Astrocyte (in vitro differentiated cells and primary cell): ENCODE results near the gene CPM. TPM values are rescaled to one million over a fixed set of nuclear protein-coding genes. Genes with fewer than 3 reads are reported as not detected.
A peak's percentile ranks its signal among the peaks of the same experiment; 100 is the strongest.

Source experiments
- DNase-seq: peaks from one replicate; pipeline ENCODE4 v3.0.0-alpha.2; 2010; ENCODE audit warnings: low read depth
- FAIRE-seq: peaks from 2 replicates; lab custom pipeline; 2011; peaks lifted over from hg19 to GRCh38; lab: Jason Lieb, UNC
- H2AFZ ChIP-seq: 2 replicates; pipeline ENCODE4 v1.6.0; 2012; ENCODE audit warnings: low read depth, low read length, inconsistent platforms
- H3K27ac ChIP-seq: 2 replicates; pipeline ENCODE4 v1.5.1; 2011; ENCODE audit warnings: low read depth, low read length, inconsistent platforms
- H3K27me3 ChIP-seq: 2 replicates; pipeline ENCODE4 v1.6.0; 2011; ENCODE audit warnings: low read length, inconsistent platforms; ENCODE audit not compliant: insufficient read depth
- H3K36me3 ChIP-seq: 2 replicates; pipeline ENCODE4 v1.5.1; 2011; ENCODE audit warnings: low read length, inconsistent platforms; ENCODE audit not compliant: insufficient read depth
- H3K4me1 ChIP-seq: 2 replicates; pipeline ENCODE4 v1.5.1; 2011; ENCODE audit warnings: low read length, inconsistent platforms; ENCODE audit not compliant: insufficient read depth
- H3K4me2 ChIP-seq: 2 replicates; pipeline ENCODE4 v1.6.0; 2012; ENCODE audit warnings: low read length, inconsistent platforms
- H3K4me3 ChIP-seq: 2 replicates; pipeline ENCODE4 v1.5.1; 2011; ENCODE audit warnings: low read depth, mild to moderate bottlenecking, low read length, inconsistent platforms; ENCODE audit not compliant: insufficient read depth
- H3K79me2 ChIP-seq: 2 replicates; pipeline ENCODE4 v1.6.0; 2012; ENCODE audit warnings: mild to moderate bottlenecking, low read length, inconsistent platforms; ENCODE audit not compliant: insufficient read depth
- H3K9ac ChIP-seq: 2 replicates; pipeline ENCODE4 v1.6.0; 2012; ENCODE audit warnings: mild to moderate bottlenecking, low read length, inconsistent platforms
- H3K9me3 ChIP-seq: 2 replicates; pipeline ENCODE4 v1.5.1; 2012; ENCODE audit warnings: low read depth, mild to moderate bottlenecking, low read length, inconsistent platforms; ENCODE audit not compliant: insufficient read depth
- H4K20me1 ChIP-seq: 2 replicates; pipeline ENCODE4 v1.6.0; 2012; ENCODE audit warnings: low read length, inconsistent platforms; ENCODE audit not compliant: insufficient read depth
- H3K27ac Mint-ChIP-seq: one replicate; pipeline ENCODE4 v1.8.0; 2021; ENCODE audit warnings: mild to moderate bottlenecking, mixed read lengths; ENCODE audit not compliant: unreplicated experiment
- H3K27me3 Mint-ChIP-seq: one replicate; pipeline ENCODE4 v1.8.0; 2021; ENCODE audit warnings: low read depth, mixed read lengths; ENCODE audit not compliant: unreplicated experiment
- H3K36me3 Mint-ChIP-seq: one replicate; pipeline ENCODE4 v1.8.0; 2021; ENCODE audit warnings: low read depth, mixed read lengths; ENCODE audit not compliant: unreplicated experiment
- H3K4me1 Mint-ChIP-seq: one replicate; pipeline ENCODE4 v1.8.0; 2021; ENCODE audit warnings: low read depth, mixed read lengths; ENCODE audit not compliant: unreplicated experiment
- H3K4me3 Mint-ChIP-seq: one replicate; pipeline ENCODE4 v1.8.0; 2021; ENCODE audit warnings: mild to moderate bottlenecking, moderate library complexity, mixed read lengths; ENCODE audit not compliant: unreplicated experiment
- H3K9me3 Mint-ChIP-seq: one replicate; pipeline ENCODE4 v1.8.0; 2021; ENCODE audit warnings: mild to moderate bottlenecking, mixed read lengths; ENCODE audit not compliant: unreplicated experiment
- CTCF ChIP-seq: IDR thresholded peaks from 2 replicates; pipeline ENCODE4 v1.5.1; 2011; ENCODE audit warnings: low read depth, mild to moderate bottlenecking, inconsistent platforms, low read length, moderate library complexity; ENCODE audit not compliant: insufficient read depth
- EZH2 ChIP-seq: IDR thresholded peaks from 2 replicates; pipeline ENCODE4 v1.6.1; 2012; ENCODE audit warnings: mild to moderate bottlenecking, low read length, inconsistent platforms; ENCODE audit not compliant: insufficient read depth
- total RNA-seq: library from RNA; stranded (reverse); gene quantifications from 2 replicates; pipeline ENCODE4 v1.2.1, GENCODE V29; 2021

The CPM gene
- total RNA-seq, 1 donor from 2014 or later, result 2.7 TPM

GRCh38 chr12:68825569-68826217 lies 107.3 kb downstream of the CPM start:
- DNase-seq (no peak), FAIRE-seq (no peak)
- TF ChIP-seq CTCF, result no peak
- TF ChIP-seq EZH2, result no peak
- Histone ChIP-seq H3K4me3 (no peak overlapping the region), H3K27ac (peak overlapping the region; percentile 49), H2AFZ (no peak overlapping the region), H3K4me2 (peak overlapping the region; percentile 4), H3K9ac (no peak overlapping the region), H3K27me3 (no peaks in the 10 kb centered on the region), H3K4me1 (peaks cover 19% of the 10 kb centered on the region), H4K20me1 (peaks cover 85% of the 10 kb centered on the region), H3K36me3 (peaks cover 62% of the 10 kb centered on the region), H3K79me2 (peaks cover 66% of the 10 kb centered on the region), H3K9me3 (no peaks in the 10 kb centered on the region)
- peak overlapping the region; percentile 30 for H3K4me3 Mint-ChIP-seq
- H3K27me3 Mint-ChIP-seq, result no peaks in the 10 kb centered on the region
- peak overlapping the region; percentile 71 for H3K27ac Mint-ChIP-seq
- peaks cover 24% of the 10 kb centered on the region for H3K36me3 Mint-ChIP-seq
- no peaks in the 10 kb centered on the region for H3K9me3 Mint-ChIP-seq
- peaks cover 36% of the 10 kb centered on the region for H3K4me1 Mint-ChIP-seq

- H3K36me3 ChIP-seq, result peaks cover 58% of the 10 kb centered on the region
- H3K27me3 Mint-ChIP-seq, result no peaks in the 10 kb centered on the region
- DNase-seq (no peak), FAIRE-seq (no peak)
- H3K9me3 ChIP-seq, result no peaks in the 10 kb centered on the region
- TF ChIP-seq EZH2 (no peak), CTCF (no peak)
- peaks cover 84% of the 10 kb centered on the region for H4K20me1 ChIP-seq
- no peak overlapping the region for H3K27ac ChIP-seq
- H3K4me3 ChIP-seq, result no peak overlapping the region
- no peak overlapping the region for H3K9ac ChIP-seq
- peak overlapping the region; percentile 79 for H3K27ac Mint-ChIP-seq
- no peak overlapping the region for H2AFZ ChIP-seq
- H3K79me2 ChIP-seq, result peaks cover 67% of the 10 kb centered on the region
- H3K4me3 Mint-ChIP-seq, result peak overlapping the region; percentile 51
- H3K27me3 ChIP-seq, result no peaks in the 10 kb centered on the region
- peaks cover 38% of the 10 kb centered on the region for H3K4me1 Mint-ChIP-seq
- peaks cover 25% of the 10 kb centered on the region for H3K36me3 Mint-ChIP-seq
- H3K9me3 Mint-ChIP-seq, result no peaks in the 10 kb centered on the region
- no peak overlapping the region for H3K4me2 ChIP-seq
- H3K4me1 ChIP-seq, result peaks cover 19% of the 10 kb centered on the region
Observed at GRCh38 chr12:68824597-68825250, 108.2 kb downstream of the CPM start.

GRCh38 chr12:68824131-68824530 lies 108.8 kb downstream of the CPM start:
- Histone ChIP-seq H2AFZ (no peak overlapping the region), H3K27me3 (no peaks in the 10 kb centered on the region), H3K9me3 (no peaks in the 10 kb centered on the region), H3K36me3 (peaks cover 59% of the 10 kb centered on the region), H3K4me2 (peak overlapping the region; percentile 7), H3K79me2 (peaks cover 70% of the 10 kb centered on the region), H3K27ac (peak overlapping the region; percentile 28), H3K4me1 (peaks cover 19% of the 10 kb centered on the region), H3K9ac (no peak overlapping the region), H3K4me3 (no peak overlapping the region), H4K20me1 (peaks cover 84% of the 10 kb centered on the region)
- FAIRE-seq (no peak), DNase-seq (no peak)
- no peaks in the 10 kb centered on the region for H3K9me3 Mint-ChIP-seq
- H3K36me3 Mint-ChIP-seq, result peaks cover 25% of the 10 kb centered on the region
- no peaks in the 10 kb centered on the region for H3K27me3 Mint-ChIP-seq
- H3K4me1 Mint-ChIP-seq, result peaks cover 41% of the 10 kb centered on the region
- peak overlapping the region; percentile 79 for H3K27ac Mint-ChIP-seq
- H3K4me3 Mint-ChIP-seq, result peak overlapping the region; percentile 51
- TF ChIP-seq EZH2, result no peak
- no peak for TF ChIP-seq CTCF
